Measurements from ENCODE around the gene TLR10.

Gene TLR10

GRCh38 chr4:38728631-38729141, 54.1 kb downstream of the TLR10 start:
- peak; percentile 24 for DNase-seq

GRCh38 chr4:38724475-38724808, 58.3 kb downstream of the TLR10 start:
- no peak for DNase-seq

- DNase-seq: no peak
These were observed 58.9 kb downstream of the TLR10 start for GRCh38 chr4:38723726-38724474.

- DNase-seq: no peak
These were observed 59.7 kb downstream of the TLR10 start for GRCh38 chr4:38723114-38723513.

All from DMS153 (cell line).